Mesendoderm (in vitro differentiated cells): ENCODE measurements around the gene BARX1.
A peak's percentile ranks its signal among the peaks of the same experiment; 100 is the strongest.
"Not testable (repeated sequence)": the region's sequence is repeated elsewhere in the genome, so short reads cannot be mapped to it uniquely, and the experiment has no call there.

ENCODE experiments used
- DNase-seq: peaks from one replicate; pipeline ENCODE4 v3.0.0; 2013
- H2AK5ac ChIP-seq: 2 replicates; pipeline ENCODE4 v1.6.1; 2013; ENCODE audit warnings: low read length, inconsistent platforms
- H2BK120ac ChIP-seq: 2 replicates; pipeline ENCODE4 v1.6.1; 2013; ENCODE audit warnings: low read depth, mild to moderate bottlenecking, low read length, moderate library complexity, mixed read lengths
- H2BK15ac ChIP-seq: replicated peaks from 2 replicates; pipeline ENCODE4 v1.6.1; 2013; ENCODE audit warnings: low read depth, mild to moderate bottlenecking, moderate library complexity
- H2BK5ac ChIP-seq: 2 replicates; pipeline ENCODE4 v1.6.1; 2013; ENCODE audit warnings: low read length, inconsistent platforms
- H3K18ac ChIP-seq: 2 replicates; pipeline ENCODE4 v1.6.1; 2013; ENCODE audit warnings: mild to moderate bottlenecking, low read length, mixed read lengths
- H3K23ac ChIP-seq: one replicate; pipeline ENCODE4 v1.6.1; 2013; ENCODE audit warnings: low read length
- H3K27ac ChIP-seq: 2 replicates; pipeline ENCODE4 v1.5.1; 2013; ENCODE audit warnings: low read depth, mild to moderate bottlenecking, inconsistent platforms, low read length, moderate library complexity
- H3K27me3 ChIP-seq: 2 replicates; pipeline ENCODE4 v1.6.1; 2013; ENCODE audit warnings: low read length, control low read depth, mild to moderate bottlenecking, inconsistent platforms; ENCODE audit not compliant: insufficient read depth, poor library complexity
- H3K36me3 ChIP-seq: 2 replicates; pipeline ENCODE4 v1.6.1; 2013; ENCODE audit warnings: low read length, inconsistent platforms; ENCODE audit not compliant: control insufficient read depth, insufficient read depth
- H3K4ac ChIP-seq: one replicate; pipeline ENCODE4 v1.6.1; 2013; ENCODE audit warnings: low read depth, mild to moderate bottlenecking, low read length, moderate library complexity
- H3K4me1 ChIP-seq: 2 replicates; pipeline ENCODE4 v1.6.1; 2013; ENCODE audit warnings: low read depth, low read length, inconsistent platforms; ENCODE audit not compliant: control insufficient read depth
- H3K4me2 ChIP-seq: 2 replicates; pipeline ENCODE4 v1.6.1; 2013; ENCODE audit warnings: low read length
- H3K4me3 ChIP-seq: 2 replicates; pipeline ENCODE4 v1.5.1; 2013; ENCODE audit warnings: mild to moderate bottlenecking, low read length
- H3K56ac ChIP-seq: one replicate; pipeline ENCODE4 v1.6.1; 2013; ENCODE audit warnings: low read length
- H3K79me1 ChIP-seq: 2 replicates; pipeline ENCODE4 v1.6.1; 2013; ENCODE audit warnings: low read length, inconsistent platforms
- H3K79me2 ChIP-seq: 2 replicates; pipeline ENCODE4 v1.6.1; 2013; ENCODE audit warnings: mild to moderate bottlenecking, low read length; ENCODE audit not compliant: control insufficient read depth, insufficient read depth
- H3K9ac ChIP-seq: 2 replicates; pipeline ENCODE4 v1.6.1; 2013; ENCODE audit warnings: low read length, inconsistent platforms
- H4K5ac ChIP-seq: one replicate; pipeline ENCODE4 v1.6.1; 2013; ENCODE audit warnings: low read length
- H4K8ac ChIP-seq: one replicate; pipeline ENCODE4 v1.6.1; 2013; ENCODE audit warnings: low read depth, mild to moderate bottlenecking, control low read depth, low read length, moderate library complexity
- WGBS: extraction: QIAGEN DNeasy Blood & Tissue Kit; methylation state at CpG from one replicate; pipeline ENCODE4 v1.1.7; 2013; ENCODE audit warnings: low lambda C conversion rate, missing lambda C conversion rate; ENCODE audit not compliant: insufficient coverage; ENCODE audit errors: extremely low coverage; 5-methylcytosine and 5-hydroxymethylcytosine counted together

BARX1 gene

DNA sequence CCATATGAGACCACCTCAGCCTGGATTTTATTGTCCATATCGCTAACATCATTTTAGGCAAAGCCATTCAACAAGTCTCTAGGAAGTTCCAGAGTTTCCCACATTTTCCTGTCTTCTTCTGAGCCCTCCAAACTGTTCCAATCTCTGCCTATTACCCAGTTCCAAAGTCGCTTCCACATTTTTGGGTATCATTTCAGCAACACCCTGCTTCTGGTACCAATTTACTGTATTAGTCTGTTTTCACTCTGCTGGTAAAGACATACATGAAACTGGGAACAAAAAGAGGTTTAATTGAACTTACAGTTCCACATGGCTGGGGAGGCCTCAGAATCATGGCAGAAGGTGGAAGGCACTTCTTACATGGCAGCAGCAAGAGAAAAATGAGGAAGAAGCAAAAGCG, 17.5 kb upstream of the BARX1 start:
- H3K36me3 ChIP-seq, H3K79me1 ChIP-seq, H3K4ac ChIP-seq, H3K9ac ChIP-seq, H2AK5ac ChIP-seq, H2BK15ac ChIP-seq, H3K23ac ChIP-seq, H2BK120ac ChIP-seq, H3K4me2 ChIP-seq, H3K27me3 ChIP-seq, H3K4me3 ChIP-seq, H4K8ac ChIP-seq, DNase-seq, H3K18ac ChIP-seq, H3K56ac ChIP-seq, H2BK5ac ChIP-seq, H3K27ac ChIP-seq, H3K79me2 ChIP-seq, H4K5ac ChIP-seq, H3K4me1 ChIP-seq: not testable (repeated sequence)
- no CpG with 5 or more reads among the region's 3 CpGs for WGBS

DNA sequence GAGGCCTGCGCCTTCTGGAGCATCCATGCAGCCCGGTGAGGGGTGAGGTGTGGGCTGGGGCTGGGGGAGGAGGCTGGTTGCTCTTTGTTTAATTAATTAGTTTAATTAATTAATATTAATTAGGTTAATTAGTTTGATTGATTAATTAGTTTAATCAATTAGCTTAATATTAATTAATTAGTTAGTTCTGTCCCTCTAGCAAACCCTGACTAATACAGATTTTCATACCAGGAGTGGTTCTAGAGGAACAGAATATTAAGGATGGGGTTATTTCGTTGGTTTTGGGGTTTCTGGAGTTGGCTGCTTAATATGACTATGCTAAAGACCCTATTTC, 14.1 kb upstream of the BARX1 start:
- Histone ChIP-seq H3K27ac (no peak overlapping the region), H2BK15ac (no peak overlapping the region), H3K79me2 (no peaks in the 10 kb centered on the region), H3K4me1 (no peaks in the 10 kb centered on the region), H3K18ac (no peak overlapping the region), H3K36me3 (no peaks in the 10 kb centered on the region), H4K8ac (no peak overlapping the region), H3K79me1 (no peaks in the 10 kb centered on the region), H3K4ac (no peak overlapping the region), H3K9ac (no peak overlapping the region), H2BK120ac (no peak overlapping the region), H2AK5ac (no peak overlapping the region), H4K5ac (no peak overlapping the region), H3K4me3 (no peak overlapping the region), H2BK5ac (no peak overlapping the region), H3K56ac (no peak overlapping the region), H3K4me2 (no peak overlapping the region), H3K27me3 (no peaks in the 10 kb centered on the region), H3K23ac (no peak overlapping the region)
- DNase-seq: no peak
- WGBS: no CpG with 5 or more reads among the region's 3 CpGs

DNA sequence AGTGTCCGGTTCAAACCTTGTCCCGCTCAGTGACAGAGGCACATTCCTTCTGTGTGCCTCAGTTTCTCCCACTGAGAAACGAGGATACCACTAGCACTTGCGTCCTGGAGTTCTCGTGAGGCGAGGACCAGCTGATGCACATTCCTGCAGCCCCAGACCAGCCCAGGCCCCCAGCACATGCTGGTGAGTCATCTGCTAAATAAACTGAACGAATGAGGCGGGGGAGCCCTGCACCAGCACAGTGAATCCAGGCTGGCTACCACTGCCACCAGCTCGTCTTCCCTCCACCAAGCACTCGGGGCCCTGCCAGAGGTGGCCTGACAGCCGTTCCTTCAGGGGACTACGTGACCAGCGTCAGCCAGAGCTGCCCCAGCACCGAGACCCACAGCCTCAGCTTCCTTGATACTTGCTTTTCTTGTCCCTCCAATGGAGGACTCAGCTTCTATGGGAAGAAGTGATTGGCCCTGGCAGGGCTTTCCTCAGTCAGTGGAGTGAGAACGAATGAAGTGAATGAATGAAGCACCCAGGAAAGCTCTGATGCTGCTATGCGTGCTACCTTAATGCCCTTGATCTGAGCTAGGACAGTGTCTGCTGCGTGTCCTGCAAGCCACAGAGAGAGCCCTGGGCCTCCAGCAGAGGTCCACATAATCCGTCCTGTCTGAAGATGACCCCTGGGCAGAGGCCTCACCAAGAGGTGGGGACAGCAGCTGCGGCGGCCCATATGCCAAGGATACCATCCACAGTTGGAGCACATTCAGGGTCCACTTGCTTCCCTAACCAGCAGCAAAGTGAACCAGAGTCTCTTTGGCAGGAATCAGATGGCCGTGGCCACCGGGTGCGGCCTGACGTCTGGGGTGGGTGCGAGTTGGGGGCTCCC, 13.5 kb upstream of the BARX1 start:
- Histone ChIP-seq H4K5ac (no peak overlapping the region), H3K27ac (no peak overlapping the region), H3K4me3 (no peak overlapping the region), H3K27me3 (no peaks in the 10 kb centered on the region), H3K79me2 (no peaks in the 10 kb centered on the region), H3K23ac (no peak overlapping the region), H3K4me2 (no peak overlapping the region), H3K4me1 (no peaks in the 10 kb centered on the region), H2BK5ac (no peak overlapping the region), H2AK5ac (no peak overlapping the region), H3K9ac (no peak overlapping the region), H3K79me1 (no peaks in the 10 kb centered on the region), H4K8ac (no peak overlapping the region), H2BK15ac (no peak overlapping the region), H3K36me3 (no peaks in the 10 kb centered on the region), H3K4ac (no peak overlapping the region), H2BK120ac (no peak overlapping the region), H3K18ac (no peak overlapping the region), H3K56ac (no peak overlapping the region)
- DNase-seq: peak; percentile 55
- WGBS: no CpG with 5 or more reads among the region's 25 CpGs

DNA sequence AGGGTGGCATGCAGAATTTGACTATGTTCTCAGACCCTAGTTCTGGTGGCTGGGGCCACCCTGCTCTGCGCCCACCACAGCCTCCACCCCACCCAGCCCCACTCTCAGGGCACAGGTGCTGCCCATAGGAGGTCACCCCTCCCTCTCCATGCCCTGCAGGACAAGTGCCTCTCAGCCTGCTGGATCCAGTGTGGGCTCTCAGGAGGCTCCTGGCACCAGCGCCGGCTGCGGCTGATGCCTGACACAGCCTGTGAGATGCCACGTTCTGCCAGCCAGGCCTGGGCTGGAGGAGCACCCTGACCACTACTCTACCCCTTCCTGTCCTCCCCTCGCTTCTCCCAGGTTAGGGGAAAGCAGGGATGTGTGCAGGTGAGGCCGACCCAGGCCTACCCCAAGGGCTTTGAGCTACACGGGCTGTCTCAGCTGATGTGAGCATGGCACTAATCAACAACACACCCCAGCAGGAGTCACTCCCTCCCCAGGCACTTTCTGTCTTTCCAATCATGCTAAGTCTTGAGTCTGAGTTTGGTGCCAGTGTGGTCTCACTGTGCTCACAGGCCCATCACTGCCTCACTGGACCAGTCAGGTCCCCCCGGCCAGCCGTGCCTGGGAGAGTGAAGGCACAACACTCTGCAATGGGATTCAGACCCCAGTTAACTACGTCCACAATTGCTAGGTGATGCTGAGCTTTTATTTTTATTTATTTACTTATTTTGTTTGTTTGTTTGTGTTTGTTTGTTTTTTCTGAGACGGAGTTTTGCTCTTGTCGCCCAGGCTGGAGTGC, 12.1 kb upstream of the BARX1 start:
- no peaks in the 10 kb centered on the region for H3K79me1 ChIP-seq
- H2BK120ac ChIP-seq: no peak overlapping the region
- no peak overlapping the region for H3K18ac ChIP-seq
- no peak overlapping the region for H2AK5ac ChIP-seq
- H4K8ac ChIP-seq: no peak overlapping the region
- no peak overlapping the region for H3K23ac ChIP-seq
- H4K5ac ChIP-seq: no peak overlapping the region
- H2BK15ac ChIP-seq: no peak overlapping the region
- H3K27ac ChIP-seq: no peak overlapping the region
- H3K4me3 ChIP-seq: no peak overlapping the region
- H3K79me2 ChIP-seq: no peaks in the 10 kb centered on the region
- H3K27me3 ChIP-seq: no peaks in the 10 kb centered on the region
- no peak overlapping the region for H3K4ac ChIP-seq
- no CpG with 5 or more reads among the region's 13 CpGs for WGBS
- no peak overlapping the region for H3K4me2 ChIP-seq
- no peak overlapping the region for H3K9ac ChIP-seq
- DNase-seq: no peak
- no peak overlapping the region for H2BK5ac ChIP-seq
- no peaks in the 10 kb centered on the region for H3K36me3 ChIP-seq
- no peaks in the 10 kb centered on the region for H3K4me1 ChIP-seq
- no peak overlapping the region for H3K56ac ChIP-seq

DNA sequence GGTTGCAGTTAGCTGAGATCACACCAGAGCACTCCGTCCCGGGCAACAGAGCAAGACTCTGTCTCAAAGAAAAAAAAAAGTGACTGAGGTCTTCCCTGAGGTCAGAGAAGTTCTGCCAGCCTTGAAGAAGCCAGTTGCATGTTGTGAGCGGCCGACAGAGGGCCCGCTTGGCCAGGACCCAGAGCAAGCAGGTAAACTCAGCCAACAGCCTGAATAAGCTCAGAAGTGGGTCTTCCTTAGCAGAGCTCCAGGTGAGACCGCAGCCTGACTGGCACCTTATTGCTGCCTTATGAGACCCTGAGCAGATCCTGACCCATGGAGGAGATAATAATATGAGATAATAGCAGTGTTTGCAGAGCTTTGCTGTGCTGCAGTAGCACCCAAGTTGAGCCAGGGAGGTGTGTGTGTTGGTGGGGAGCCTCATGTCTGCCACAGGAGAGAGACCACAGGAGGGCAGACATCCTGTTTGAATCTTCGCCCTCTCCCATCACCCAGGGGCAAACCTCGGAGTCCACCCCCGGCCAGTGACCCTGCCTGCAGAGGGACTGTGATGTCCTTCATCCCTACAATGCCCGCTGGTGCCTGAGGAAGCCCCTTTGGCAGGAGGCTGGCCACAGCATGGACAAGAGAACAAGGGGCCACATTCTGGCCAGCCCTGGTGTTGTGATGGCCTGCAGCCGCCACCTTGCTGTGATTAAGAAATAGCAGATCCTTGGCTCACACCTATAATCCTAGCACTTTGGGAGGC, 10.8 kb upstream of the BARX1 start:
- peak; percentile 70 for DNase-seq
- no CpG with 5 or more reads among the region's 11 CpGs for WGBS
- Histone ChIP-seq H2AK5ac (no peak overlapping the region), H4K5ac (no peak overlapping the region), H2BK120ac (no peak overlapping the region), H3K4me3 (no peak overlapping the region), H3K9ac (no peak overlapping the region), H3K27me3 (peaks cover 11% of the 10 kb centered on the region), H3K27ac (no peak overlapping the region), H2BK15ac (no peak overlapping the region), H2BK5ac (no peak overlapping the region), H3K23ac (no peak overlapping the region), H3K79me2 (no peaks in the 10 kb centered on the region), H3K79me1 (no peaks in the 10 kb centered on the region), H3K4ac (no peak overlapping the region), H3K56ac (no peak overlapping the region), H3K4me1 (no peaks in the 10 kb centered on the region), H4K8ac (no peak overlapping the region), H3K36me3 (no peaks in the 10 kb centered on the region), H3K18ac (no peak overlapping the region), H3K4me2 (no peak overlapping the region)
